Astrocyte (in vitro differentiated cells and primary cell): ENCODE data around the gene RAF1.

Experiments
- CTCF ChIP-seq: IDR thresholded peaks from 2 replicates; pipeline ENCODE4 v1.5.1; 2011; ENCODE audit warnings: low read depth, mild to moderate bottlenecking, inconsistent platforms, low read length, moderate library complexity; ENCODE audit not compliant: insufficient read depth
- EZH2 ChIP-seq: IDR thresholded peaks from 2 replicates; pipeline ENCODE4 v1.6.1; 2012; ENCODE audit warnings: mild to moderate bottlenecking, low read length, inconsistent platforms; ENCODE audit not compliant: insufficient read depth

GRCh38 chr3:12601072-12601471, 62.8 kb downstream of the RAF1 start:
- TF ChIP-seq CTCF (no peak), EZH2 (no peak)
